Heart left ventricle (tissue), 16 donors: Measurements from ENCODE around the gene NUDT3. TPM values are rescaled to one million over a fixed set of nuclear protein-coding genes. Genes with fewer than 3 reads are reported as not detected.

Experiments used
- ATAC-seq, 4 donors: fragments of 200-7000 bp; cut with Tn5 transposase; one replicate each; pipeline ENCODE4 v1.9.1; 2020 to 2022; ENCODE audit warnings: moderate library complexity in 4 of 4, mild to moderate bottlenecking in 3 of 4, moderate number of reproducible peaks in 1 of 4
- DNase-seq, 5 donors: peaks; one replicate each; pipeline ENCODE4 v3.0.0-alpha.2; 2020
- H3K27ac ChIP-seq, 12 donors: fragments of 200-600 bp; sonication (generic) in 4 of 12; one replicate each; pipeline versions ENCODE4 v1.5.0 to v1.8.0; 2016 to 2022; ENCODE audit warnings: mild to moderate bottlenecking in 2 of 12
- H3K27me3 ChIP-seq, 9 donors: fragments of 200-600 bp; sonication (generic) in 2 of 9; one replicate each; pipeline versions ENCODE4 v1.5.1 to v1.8.0; 2016 to 2022; ENCODE audit warnings: mild to moderate bottlenecking in 3 of 9
- H3K36me3 ChIP-seq, 9 donors: fragments of 200-600 bp; sonication (generic) in 2 of 9; one replicate each; pipeline versions ENCODE4 v1.5.0 to v1.8.0; 2018 to 2022; ENCODE audit warnings: mild to moderate bottlenecking in 2 of 9
- H3K4me1 ChIP-seq, 12 donors: fragments of 200-600 bp; sonication (generic) in 4 of 12; one replicate each; pipeline versions ENCODE4 v1.5.0 to v1.8.0; 2016 to 2022; ENCODE audit warnings: mild to moderate bottlenecking in 3 of 12
- H3K4me3 ChIP-seq, 12 donors: fragments of 200-600 bp; sonication (generic) in 4 of 12; one replicate each; pipeline versions ENCODE4 v1.5.0 to v1.8.0; 2017 to 2022; ENCODE audit warnings: mild to moderate bottlenecking in 9 of 12, moderate library complexity in 4 of 12
- H3K9me3 ChIP-seq, 12 donors: fragments of 200-600 bp; sonication (generic) in 4 of 12; one replicate each; pipeline versions ENCODE4 v1.5.0 to v1.8.0; 2016 to 2022; ENCODE audit warnings: mild to moderate bottlenecking in 1 of 12
- POLR2A ChIP-seq, 2 donors: fragments of 450-650 bp; IDR thresholded peaks; one replicate each; pipeline ENCODE4 v1.6.1; 2017; ENCODE audit warnings: antibody characterized with exemption in 2 of 2, mild to moderate bottlenecking in 2 of 2, moderate library complexity in 2 of 2
- WGBS, 4 donors: extraction: QIAGEN DNeasy Blood & Tissue Kit in 2 of 4; methylation state at CpG; one replicate each; pipeline versions ENCODE4 v1.1.5 to v1.1.7; 2013 to 2018; 5-methylcytosine and 5-hydroxymethylcytosine counted together
- intact Hi-C, 10 donors: fragments of 100-400 bp; cut with DNase I; formaldehyde crosslinking; loops; one replicate each; pipeline versions ENCODE4 v1.11.1 to v1.14.2; 2022
- polyA plus RNA-seq, 2 donors: library from polyadenylated mRNA; stranded (reverse); fragments of 200-250 nt; gene quantifications; one replicate each; pipeline ENCODE4 v1.2.3, GENCODE V29; 2013
- total RNA-seq, 9 donors: library from RNA; depleted of rRNA in 2 of 9; stranded (reverse); fragments of >200 nt in 2 of 9; fragmentation: NEBNext Ultra II Directional in 3 of 9; extraction: Animal tissue kit (Norgen Biotek cat#: 25700) in 3 of 9; gene quantifications; one replicate each; pipeline versions ENCODE4 v1.1.0 to v1.2.4, GENCODE V29; 2016 to 2023
- TF ChIP-seq, protein P1 (sequence below), 12 donors: fragments of 200-600 bp; sonication (generic) in 4 of 12; IDR thresholded peaks; one replicate each; pipeline versions ENCODE4 v1.5.0 to v1.8.0; 2018 to 2022; ENCODE audit warnings: antibody characterized with exemption in 12 of 12, mild to moderate bottlenecking in 5 of 12
- donor health status: ischemic (EF 13 %, LVEDD 7.1; RV severe dilation, severe dysfunction).
- donor health status: healthy with polysubstance abuse.
- donor health status: DM: no; HTN: yes; CAD: no.
- donor health status: DM: no; HTN: no; CAD: no.
- donor health status: ischemic (EF 25% LVEDD 6.9; RV normal size, moderate dysfunction).
- donor health status: ischemic (EF 25% LVEDD 5.7; RV mildly dilated, moderate dysfunction).
- donor health status: healthy.
- donor health status: DM: yes; HTN: yes; CAD: no.
- donor health status: ischemic (EF 35%, LVEDD 5.7; RV mildly dilated, moderate dysfunction).
- donor health status: nonischemic (EF 11% LVEDD 7.7; RV severe dilation, severe dysfunction).
- donor health status: DM: yes; HTN: yes; CAD: no.
- donor health status: PGD.
- donor health status: ischemic (EF 29% LVEDD 5.4; RV normal size, mild dysfunction).
- donor health status: nonischemic (EF 23%, LVEDD 6.1; RV moderate dilation, normal function).

NUDT3 gene
- total and polyA plus RNA-seq, 11 donors: 15.9 to 68.4 (median 54.5) TPM

DNA sequence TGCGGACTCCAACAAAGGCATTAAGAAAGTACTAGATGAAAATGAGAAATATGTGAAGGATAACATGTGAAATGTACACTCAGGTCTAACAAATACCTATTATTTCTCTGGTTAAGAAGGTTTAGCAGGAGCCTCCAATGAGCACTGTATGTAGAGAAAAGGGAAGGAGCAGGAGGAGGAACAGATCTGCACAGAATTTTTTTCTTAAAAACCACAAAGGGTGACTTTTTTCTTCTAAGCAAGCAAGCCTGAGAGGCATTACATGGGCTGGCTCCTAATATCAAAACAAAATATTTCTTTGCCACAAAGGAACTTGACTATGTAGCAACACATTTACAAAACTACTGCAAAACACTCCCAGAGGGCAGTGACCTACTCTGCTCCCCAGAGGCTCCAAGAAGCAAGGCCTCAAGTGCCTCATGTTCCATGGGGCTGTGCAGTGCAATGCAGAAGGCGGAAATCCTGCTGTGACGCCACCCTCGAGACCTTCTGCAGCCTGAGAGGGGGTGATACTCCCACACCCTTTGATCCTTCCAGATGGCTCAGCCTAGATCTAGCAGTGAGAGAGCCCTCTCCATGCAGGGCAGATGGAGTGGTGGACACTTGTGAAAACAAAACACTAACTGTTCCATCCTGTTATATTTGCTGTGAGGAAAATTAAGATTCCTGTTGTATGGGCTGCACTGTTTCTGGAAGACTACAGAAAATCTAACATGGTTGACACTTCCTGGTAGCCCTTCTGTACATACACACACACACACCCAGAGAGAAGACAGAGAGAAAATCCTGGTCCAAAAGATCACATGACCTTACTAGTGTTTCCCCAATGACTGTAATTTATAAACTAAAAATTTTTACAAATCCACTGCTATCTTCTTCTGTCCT is 107.7 kb downstream of the NUDT3 start:
- no peaks in the 10 kb centered on the region for H3K9me3 ChIP-seq
- no peak for TF ChIP-seq POLR2A (IDR thresholded peaks at IDR 0.05)
- TF ChIP-seq, protein P1, sequence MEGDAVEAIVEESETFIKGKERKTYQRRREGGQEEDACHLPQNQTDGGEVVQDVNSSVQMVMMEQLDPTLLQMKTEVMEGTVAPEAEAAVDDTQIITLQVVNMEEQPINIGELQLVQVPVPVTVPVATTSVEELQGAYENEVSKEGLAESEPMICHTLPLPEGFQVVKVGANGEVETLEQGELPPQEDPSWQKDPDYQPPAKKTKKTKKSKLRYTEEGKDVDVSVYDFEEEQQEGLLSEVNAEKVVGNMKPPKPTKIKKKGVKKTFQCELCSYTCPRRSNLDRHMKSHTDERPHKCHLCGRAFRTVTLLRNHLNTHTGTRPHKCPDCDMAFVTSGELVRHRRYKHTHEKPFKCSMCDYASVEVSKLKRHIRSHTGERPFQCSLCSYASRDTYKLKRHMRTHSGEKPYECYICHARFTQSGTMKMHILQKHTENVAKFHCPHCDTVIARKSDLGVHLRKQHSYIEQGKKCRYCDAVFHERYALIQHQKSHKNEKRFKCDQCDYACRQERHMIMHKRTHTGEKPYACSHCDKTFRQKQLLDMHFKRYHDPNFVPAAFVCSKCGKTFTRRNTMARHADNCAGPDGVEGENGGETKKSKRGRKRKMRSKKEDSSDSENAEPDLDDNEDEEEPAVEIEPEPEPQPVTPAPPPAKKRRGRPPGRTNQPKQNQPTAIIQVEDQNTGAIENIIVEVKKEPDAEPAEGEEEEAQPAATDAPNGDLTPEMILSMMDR (IDR thresholded peaks at IDR 0.05): no peak
- peaks cover 9 to 82% (median 57%) of the 10 kb centered on the region in 12 donors for H3K4me1 ChIP-seq
- H3K4me3 ChIP-seq: no peak overlapping the region
- DNase-seq (peak; percentile 71 to 86 (median 79)), ATAC-seq (peak; percentile 76 to 91 (median 86))
- intact Hi-C loops: loop anchor here in 1 of 10 donors (10.0 kb wide), 1 partner anchor 110 kb away; the partner anchor contains the start of gene NUDT3
- WGBS, 4 donors: 62 to 70% (median 66%) methylated on average over 4 of the region's 4 CpGs
- no peaks in the 10 kb centered on the region for H3K27me3 ChIP-seq
- H3K36me3 ChIP-seq: peaks cover 0 to 28% (median 10%) of the 10 kb centered on the region in 9 donors
- peak overlapping the region in 11 of 12 donors; percentile 5 to 89 (median 45) for H3K27ac ChIP-seq

DNA sequence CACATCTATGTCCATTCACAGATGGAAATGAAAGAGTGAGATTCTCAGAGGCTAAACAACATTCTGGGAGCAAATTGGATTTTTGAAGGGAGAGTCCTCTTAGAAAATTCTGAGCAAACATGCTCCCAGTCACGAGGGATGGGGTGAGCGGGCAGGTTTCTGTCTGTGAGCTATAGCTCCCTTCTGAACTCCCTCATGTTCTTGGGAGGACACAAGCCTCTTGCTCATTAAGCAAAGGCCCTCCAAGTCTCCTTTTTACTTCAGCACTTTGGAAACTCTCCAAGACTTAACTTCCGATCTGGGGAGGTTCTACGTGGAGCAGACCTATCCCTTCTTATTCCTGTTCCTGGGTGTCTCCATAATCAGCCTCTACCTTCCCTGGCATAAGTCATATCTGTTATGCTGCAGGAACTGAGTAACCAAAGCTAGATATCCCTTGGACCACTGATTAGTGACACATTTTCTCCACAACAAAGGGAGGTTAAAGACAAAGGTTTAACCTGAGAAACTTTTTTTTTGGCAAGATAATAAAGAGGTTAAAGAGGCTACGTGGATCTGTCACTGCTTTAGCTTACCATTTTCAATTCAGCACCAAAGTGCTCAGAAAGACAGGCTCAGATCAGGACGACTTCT is 110.7 kb downstream of the NUDT3 start:
- H3K27ac ChIP-seq: peak overlapping the region in 3 of 12 donors; percentile 30 to 46 (median 34)
- H3K4me1 ChIP-seq: peaks cover 9 to 77% (median 43%) of the 10 kb centered on the region in 12 donors
- H3K27me3 ChIP-seq: no peaks in the 10 kb centered on the region
- peaks cover 0 to 29% (median 3%) of the 10 kb centered on the region in 9 donors for H3K36me3 ChIP-seq
- no peak for DNase-seq
- no peak for ATAC-seq
- intact Hi-C loops: loop anchor here in 1 of 10 donors (10.0 kb wide), 1 partner anchor 113 kb away; the partner anchor contains the start of gene NUDT3
- no peak overlapping the region for H3K4me3 ChIP-seq
- 60 to 74% (median 63%) methylated on average over 6 of the region's 6 CpGs for WGBS, 4 donors
- TF ChIP-seq, protein P1 (IDR thresholded peaks at IDR 0.05): no peak
- TF ChIP-seq POLR2A (IDR thresholded peaks at IDR 0.05): no peak
- no peaks in the 10 kb centered on the region for H3K9me3 ChIP-seq

DNA sequence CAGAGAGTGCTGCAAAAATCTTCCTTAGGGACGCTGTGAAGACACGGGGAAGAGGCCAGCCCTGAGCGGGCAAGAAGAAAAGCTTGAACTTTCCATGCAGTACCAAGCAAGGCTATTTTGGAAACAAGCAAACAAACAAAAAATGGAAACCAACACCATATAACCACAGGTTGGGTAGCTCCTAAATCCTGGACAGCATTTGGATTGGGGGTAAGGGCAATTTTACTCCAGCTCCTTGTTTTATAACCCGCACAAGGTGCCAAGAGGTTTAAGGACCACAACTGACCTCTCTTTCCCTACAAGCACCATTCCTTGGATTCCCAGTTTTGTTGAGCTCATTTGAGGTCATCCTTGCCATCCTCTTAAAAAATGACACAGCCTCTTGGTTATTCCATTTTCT is 112.3 kb downstream of the NUDT3 start:
- intact Hi-C loops: loop anchor here in 1 of 10 donors (10.0 kb wide), 1 partner anchor 115 kb away; the partner anchor contains the start of gene NUDT3
- no peak for ATAC-seq
- no peak for TF ChIP-seq POLR2A (IDR thresholded peaks at IDR 0.05)
- TF ChIP-seq, protein P1 (IDR thresholded peaks at IDR 0.05): no peak
- peaks cover 1 to 75% (median 44%) of the 10 kb centered on the region in 12 donors for H3K4me1 ChIP-seq
- no peak overlapping the region for H3K4me3 ChIP-seq
- WGBS, 4 donors: 71 to 87% (median 74%) methylated on average over 4 of the region's 4 CpGs
- H3K36me3 ChIP-seq: peaks cover 0 to 29% (median 3%) of the 10 kb centered on the region in 9 donors
- H3K27me3 ChIP-seq: no peaks in the 10 kb centered on the region
- no peak overlapping the region for H3K27ac ChIP-seq
- no peak for DNase-seq
- no peaks in the 10 kb centered on the region for H3K9me3 ChIP-seq

- Histone ChIP-seq H3K27me3 (no peaks in the 10 kb centered on the region), H3K9me3 (no peaks in the 10 kb centered on the region), H3K4me1 (peaks cover 0 to 73% (median 37%) of the 10 kb centered on the region in 12 donors), H3K27ac (no peak overlapping the region), H3K36me3 (peaks cover 0 to 22% (median 3%) of the 10 kb centered on the region in 9 donors), H3K4me3 (no peak overlapping the region)
- 76 to 94% (median 91%) methylated on average over 5 of the region's 5 CpGs for WGBS, 4 donors
- no peak for DNase-seq
- intact Hi-C loops: loop anchor here in 2 of 10 donors (10.0 kb wide), 2 partner anchors 56 to 106 kb away; no protein-coding TSS in a partner anchor
- TF ChIP-seq POLR2A (IDR thresholded peaks at IDR 0.05): no peak
- TF ChIP-seq, protein P1 (IDR thresholded peaks at IDR 0.05): no peak
- no peak for ATAC-seq
These were observed 113.6 kb downstream of the NUDT3 start for GRCh38 chr6:34278833-34279232.
